ENCODE measurements around the gene CCDC68.

CCDC68 gene

DNA sequence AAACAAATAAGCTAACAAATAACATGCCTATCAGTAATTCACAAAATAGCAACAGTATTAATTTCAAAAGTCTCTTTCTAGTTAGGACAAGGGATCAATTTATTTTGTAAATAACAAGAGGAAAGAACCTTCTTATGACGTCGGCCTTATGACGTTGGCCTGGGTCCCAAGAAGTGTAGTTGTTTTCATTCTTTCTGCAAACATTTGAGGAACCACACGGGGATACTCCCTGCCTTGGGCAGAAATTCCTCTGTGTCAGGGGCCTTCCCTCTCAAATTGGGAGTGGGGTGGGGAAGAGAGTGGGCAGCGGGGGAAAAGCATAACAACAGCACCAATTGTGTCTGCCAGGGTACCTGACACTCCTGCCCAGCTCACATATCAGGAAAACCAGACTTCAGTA, 1.3 kb downstream of the CCDC68 start:
- DNase-seq, result no peak

GRCh38 chr18:54957296-54957832, 1.9 kb downstream of the CCDC68 start:
- no peak for DNase-seq

- no peak for DNase-seq
These were observed 2.8 kb downstream of the CCDC68 start for GRCh38 chr18:54956506-54956905.

DNA sequence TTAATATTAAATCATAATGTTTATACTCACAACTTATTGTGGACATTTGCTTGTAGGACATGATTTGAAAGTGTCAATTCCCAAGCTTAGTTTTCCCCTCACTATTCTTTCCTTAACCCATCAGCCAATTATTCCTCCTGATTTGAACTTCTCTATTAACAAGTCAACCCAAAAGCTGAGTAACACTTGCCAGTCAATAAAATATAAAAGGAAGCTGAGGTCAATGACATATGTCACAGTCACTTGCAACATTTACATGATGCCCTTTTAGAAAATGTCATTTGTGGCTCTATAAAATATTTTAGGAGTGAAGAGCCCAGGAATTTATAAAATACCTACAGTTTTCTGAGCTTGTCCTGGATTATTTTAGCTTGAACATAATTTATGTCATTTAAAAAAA, 7.2 kb downstream of the CCDC68 start:
- DNase-seq, result no peak

DNA sequence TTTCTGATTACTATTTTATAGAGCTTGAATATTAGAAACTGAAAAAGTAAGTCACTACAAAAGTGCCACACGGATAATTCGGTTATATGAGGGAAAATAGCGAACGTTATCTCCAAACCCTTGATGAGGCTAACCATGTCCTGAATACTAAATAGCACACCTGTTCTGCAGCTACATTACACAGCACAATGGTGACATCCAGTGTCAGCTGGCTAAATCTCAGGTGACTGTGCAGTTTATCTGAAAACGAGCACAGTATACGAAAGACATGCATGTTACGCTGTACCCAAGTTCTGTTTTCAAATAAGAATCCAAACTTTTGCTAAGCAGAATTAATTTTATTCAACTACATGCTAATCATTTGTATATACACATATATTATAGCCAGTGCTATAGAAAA, 9.0 kb downstream of the CCDC68 start:
- DNase-seq, result no peak

- no peak for DNase-seq
These were observed 9.7 kb downstream of the CCDC68 start for GRCh38 chr18:54949588-54949987.

DNA sequence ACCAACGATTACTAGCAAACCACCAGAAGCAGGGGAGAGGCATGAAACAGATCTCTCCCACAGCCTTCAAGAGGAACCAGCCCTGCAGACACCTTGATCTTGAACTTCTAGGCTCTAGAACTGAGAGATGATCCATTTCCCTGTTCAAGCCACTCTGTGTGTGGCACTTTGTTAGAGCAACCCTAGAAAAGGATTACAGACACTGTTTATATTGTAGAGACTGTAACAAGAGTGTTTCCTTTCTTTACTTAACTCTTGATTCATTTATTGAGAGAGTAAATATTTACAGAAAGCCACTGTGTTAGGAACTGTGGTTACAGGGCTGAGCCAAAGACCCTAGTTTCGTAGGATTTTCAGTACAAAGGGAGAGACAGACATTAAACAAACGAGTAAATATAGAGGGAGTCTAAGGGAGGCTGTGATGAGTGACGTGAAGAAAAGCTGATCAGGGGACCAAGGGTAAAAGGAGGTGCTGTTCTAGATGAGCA, 10.9 kb downstream of the CCDC68 start:
- no peak for DNase-seq

DNA sequence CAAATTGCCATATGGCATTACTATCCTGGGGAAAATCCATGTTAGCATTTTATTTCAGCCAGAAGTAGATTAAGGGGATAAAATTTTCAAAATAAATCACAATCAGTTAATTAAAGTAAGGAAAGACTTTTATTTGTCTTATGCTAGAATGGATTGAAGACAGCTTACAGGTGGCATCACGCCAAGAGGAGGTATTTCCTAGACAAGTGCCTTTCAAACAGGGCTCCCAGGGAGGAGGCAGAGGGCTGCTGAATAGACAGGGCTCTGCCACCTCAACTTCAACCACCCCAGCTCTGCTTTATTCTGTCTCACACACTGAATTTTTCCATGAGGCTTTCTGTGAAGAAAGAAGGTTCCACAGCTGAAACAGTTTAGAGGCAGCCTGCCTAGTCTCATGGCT, 12.2 kb downstream of the CCDC68 start:
- no peak for DNase-seq

DNA sequence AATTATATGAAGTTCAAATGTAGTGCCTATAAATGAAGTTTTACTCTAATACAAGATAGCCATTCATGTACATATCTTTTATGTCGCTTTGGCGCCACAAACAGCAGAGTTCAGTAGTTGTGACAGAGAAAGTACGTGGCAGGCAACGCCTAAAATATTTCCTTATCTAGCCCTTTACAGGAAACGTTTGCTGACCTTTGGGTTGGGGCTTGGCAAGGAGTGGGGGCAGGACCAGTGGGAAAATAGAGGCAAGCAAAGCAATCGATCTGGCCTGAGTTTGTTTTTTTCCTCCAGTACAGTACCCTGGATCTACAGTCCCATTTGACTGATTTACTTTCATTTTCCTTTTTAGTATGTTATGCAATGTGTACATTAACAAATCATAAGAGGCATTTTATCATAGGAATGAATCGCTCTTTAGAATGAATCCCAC, 13.1 kb downstream of the CCDC68 start:
- no peak for DNase-seq

DNA sequence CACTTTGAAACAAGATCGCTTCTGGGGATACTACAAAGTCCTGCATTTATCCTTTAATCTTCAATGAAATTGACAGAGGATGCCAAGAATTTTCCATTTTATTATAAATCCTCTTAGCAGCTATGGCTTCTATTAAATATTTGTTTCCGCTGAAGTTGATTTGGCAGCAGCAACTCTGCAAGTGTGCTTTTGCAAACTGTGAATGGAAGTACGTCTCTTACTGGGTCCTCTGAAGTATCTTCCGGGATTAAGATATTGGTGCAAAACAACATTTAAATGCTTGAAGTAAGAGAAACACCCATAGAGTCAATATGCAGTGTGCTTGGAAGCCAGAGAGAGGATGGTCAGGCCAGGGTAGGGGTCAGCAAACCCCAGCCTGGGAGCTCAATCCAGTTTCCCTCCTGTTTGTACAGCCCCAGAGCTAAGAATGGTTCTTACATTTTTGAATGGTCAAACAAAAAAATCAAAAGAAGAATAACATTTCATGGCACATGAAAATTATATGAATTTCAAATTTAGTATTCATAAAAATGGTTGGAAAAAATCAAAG, 13.6 kb downstream of the CCDC68 start:
- DNase-seq, result no peak

- no peak for DNase-seq
These were observed 16.7 kb downstream of the CCDC68 start for GRCh38 chr18:54942569-54942968.

DNA sequence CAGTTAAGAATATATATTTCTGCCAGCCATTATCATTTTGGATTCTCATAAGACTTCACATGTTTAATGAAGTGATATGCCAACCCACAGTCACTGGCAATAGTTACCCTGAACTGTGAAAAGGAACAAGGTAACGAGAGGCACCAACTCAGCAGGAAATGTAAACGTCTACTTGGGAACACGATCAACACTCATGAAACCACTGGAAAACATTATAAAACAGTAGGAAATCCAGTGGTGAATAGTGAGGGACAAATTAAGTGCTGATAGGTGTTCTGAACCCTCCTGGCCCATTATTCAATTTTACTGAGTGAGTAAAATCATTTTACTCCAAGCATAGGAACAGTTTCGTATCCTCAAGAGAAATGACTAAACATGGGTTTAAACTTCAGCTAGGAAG, 17.1 kb downstream of the CCDC68 start:
- no peak for DNase-seq

- no peak for DNase-seq
These were observed 19.8 kb downstream of the CCDC68 start for GRCh38 chr18:54939361-54939917.

GRCh38 chr18:54938506-54938905, 20.8 kb downstream of the CCDC68 start:
- DNase-seq, result no peak

- no peak for DNase-seq
These were observed 26.8 kb downstream of the CCDC68 start for GRCh38 chr18:54932472-54932871.

GRCh38 chr18:54931152-54931551, 28.1 kb downstream of the CCDC68 start:
- DNase-seq, result no peak

GRCh38 chr18:54928236-54928635, 31.0 kb downstream of the CCDC68 start:
- no peak for DNase-seq

- no peak for DNase-seq
These were observed 32.5 kb downstream of the CCDC68 start for GRCh38 chr18:54926593-54927325.

DNA sequence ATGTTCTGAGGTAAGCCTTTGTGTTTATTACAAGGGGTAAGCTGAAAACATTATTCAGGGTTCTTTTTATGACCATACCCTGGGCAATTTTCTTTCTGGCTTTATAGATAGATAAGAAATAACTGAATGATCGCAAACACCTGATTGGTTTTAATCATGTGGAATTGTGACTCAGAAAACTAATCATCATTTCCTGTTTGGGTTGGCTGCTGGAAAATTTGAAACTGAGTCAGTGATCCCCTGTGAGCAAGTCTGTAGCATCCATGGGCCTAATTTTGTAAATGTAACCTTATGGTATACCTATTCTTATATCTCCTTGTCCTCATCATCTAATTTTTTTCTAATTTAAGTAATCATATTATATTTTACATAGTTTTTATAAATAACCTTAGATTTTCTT, 34.3 kb downstream of the CCDC68 start:
- DNase-seq, result no peak

DNA sequence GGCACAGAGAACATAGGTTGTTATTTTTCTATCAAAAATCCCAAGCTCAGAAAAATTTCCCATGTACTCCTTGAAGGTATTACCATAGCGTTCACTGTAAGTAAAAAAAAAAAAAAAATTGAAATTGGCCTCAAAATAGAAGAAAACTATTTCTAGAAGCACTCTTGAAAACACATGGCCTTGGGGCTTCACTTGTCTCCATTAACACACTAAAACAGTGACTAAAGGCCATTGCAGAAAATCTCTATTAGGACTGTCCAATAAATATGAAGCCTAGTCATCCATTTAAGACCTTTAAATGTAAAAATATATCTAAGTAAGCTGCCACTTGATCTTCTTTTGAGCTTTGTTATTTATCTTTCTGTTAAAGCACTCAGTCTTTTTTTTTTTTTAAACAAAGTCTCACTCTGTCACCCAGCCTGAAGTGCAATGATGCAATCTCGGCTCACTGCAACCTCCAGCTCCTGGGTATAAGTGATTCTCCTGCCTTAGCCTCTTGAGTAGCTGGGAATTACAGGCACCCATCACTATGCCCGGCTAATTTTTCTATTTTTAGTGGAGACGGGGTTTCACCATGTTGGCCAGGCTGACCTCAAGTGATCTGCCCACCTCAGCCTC, 35.8 kb downstream of the CCDC68 start:
- DNase-seq, result no peak

GRCh38 chr18:54919412-54919811, 39.8 kb downstream of the CCDC68 start:
- no peak for DNase-seq

- no peak for DNase-seq
These were observed 41.2 kb downstream of the CCDC68 start for GRCh38 chr18:54918060-54918459.

DNA sequence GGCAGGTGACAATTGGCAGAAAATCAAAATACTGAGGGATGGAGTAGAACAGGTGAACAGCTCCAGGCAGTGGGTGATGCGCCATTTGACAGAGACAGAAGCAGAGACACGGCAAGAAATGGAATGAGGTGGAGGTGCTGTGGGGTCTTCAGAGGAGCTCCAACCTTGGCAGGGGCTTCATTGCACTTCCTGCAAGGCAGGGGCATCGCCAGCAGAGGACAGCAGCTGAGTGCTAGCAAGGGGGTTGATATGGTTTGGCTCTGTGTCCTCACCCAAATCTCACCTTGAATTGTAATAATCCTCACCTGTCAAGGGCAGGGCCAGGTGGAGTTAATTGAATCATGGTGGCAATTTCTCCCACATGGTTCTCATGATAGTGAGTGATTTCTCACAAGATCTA, 42.8 kb downstream of the CCDC68 start:
- DNase-seq, result no peak

DNA sequence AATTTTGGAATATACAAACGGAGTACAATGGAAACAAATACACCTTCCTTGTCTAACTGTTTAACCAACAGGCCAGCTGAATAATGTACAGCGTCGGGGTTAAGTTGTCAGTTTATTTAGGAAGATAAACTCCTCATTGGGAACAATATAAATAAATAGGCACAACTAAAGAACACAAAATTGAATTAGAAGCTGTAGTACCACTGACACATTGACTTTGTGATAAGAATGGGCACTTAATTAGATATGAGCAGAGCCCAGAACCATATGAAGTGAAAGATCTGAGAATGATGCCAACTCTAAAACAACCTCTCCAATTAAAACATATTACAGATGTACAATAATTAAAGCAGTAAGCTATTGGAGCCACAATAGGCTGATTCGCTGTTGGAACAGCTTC, 44.4 kb downstream of the CCDC68 start:
- no peak for DNase-seq

All from NCI-H524 treated with DMSO at 0.1 percent for 48 hours (cell line).